HCT116 (cell line): ENCODE results near the gene ZCCHC17. TPM values are rescaled to one million over a fixed set of nuclear protein-coding genes. Genes with fewer than 3 reads are reported as not detected.

ENCODE experiments used
- ATAC-seq: fragments of 200-7000 bp; cut with Tn5 transposase; 2 replicates; pipeline ENCODE4 v1.9.1; 2020; ENCODE audit warnings: mild to moderate bottlenecking, moderate library complexity
- BruUV-seq: library from RNA; stranded (reverse); fragments of 400-500 nt; replicated peaks from 2 replicates; lab custom pipeline; 2021; lab: Mats Ljungman, UMichigan
- CTCF ChIA-PET: fragments of 300-600 bp; sonication (Branson Sonifier 250); formaldehyde crosslinking; loops from one replicate; lab custom pipeline; 2021; ENCODE audit warnings: antibody characterized with exemption; lab: Charles Lee
- POLR2A ChIA-PET: fragments of 300-600, 350-600 bp; sonication (Branson Sonifier 250); formaldehyde crosslinking; loops from one replicate; lab custom pipeline; 2021; ENCODE audit warnings: antibody characterized with exemption; lab: Charles Lee
- RAD21 ChIA-PET, 2 experiments: fragments of 300-600 bp; sonication (Branson Sonifier 250); formaldehyde crosslinking; loops; one replicate each; lab custom pipeline; 2023; ENCODE audit warnings: low total read pairs in 2 of 2; ENCODE audit not compliant: uncharacterized antibody in 2 of 2, unreplicated experiment in 2 of 2, low non-redundant PET in 1 of 2; lab: Charles Lee
- DNase-seq: peaks from one replicate; pipeline ENCODE4 v3.0.0-alpha.2; 2010; ENCODE audit warnings: low read depth, low spot score
- H2AFZ ChIP-seq: fragments of 200-600 bp; shearing (Covaris generic), sonication (generic); 2 replicates; pipeline ENCODE4 v1.6.1; 2017; ENCODE audit warnings: low read depth, mixed run types, mixed read lengths, antibody characterized with exemption, low read length; ENCODE audit not compliant: poor library complexity, severe bottlenecking
- H3K27ac ChIP-seq: 2 replicates; pipeline ENCODE4 v1.5.1; 2012; ENCODE audit warnings: low read depth, low read length
- H3K27me3 ChIP-seq: fragments of 200-600 bp; sonication (generic); 2 replicates; pipeline ENCODE4 v1.6.1; 2016; ENCODE audit warnings: mixed run types, low read length, mixed read lengths; ENCODE audit not compliant: insufficient read depth
- H3K36me3 ChIP-seq, 2 experiments: fragments of 200-500 bp in 1 of 2; fragments of 200-600 bp in 1 of 2; sonication (Bioruptor generic) in 1 of 2; sonication (generic) in 1 of 2; 2 replicates each; pipeline versions ENCODE4 v1.5.1 to v1.6.1; 2014 to 2016; ENCODE audit warnings: low read length in 2 of 2, inconsistent platforms in 1 of 2, mixed read lengths in 1 of 2, mixed run types in 1 of 2; ENCODE audit not compliant: insufficient read depth in 2 of 2, control insufficient read depth in 1 of 2
- H3K4me1 ChIP-seq, 2 experiments: fragments of 200-600 bp in 1 of 2; sonication (generic) in 1 of 2; 2 replicates each; pipeline versions ENCODE4 v1.5.1 to v1.6.1; 2012 to 2017; ENCODE audit warnings: low read length in 2 of 2, inconsistent platforms in 1 of 2, mild to moderate bottlenecking in 1 of 2, mixed read lengths in 1 of 2, mixed run types in 1 of 2, moderate library complexity in 1 of 2; ENCODE audit not compliant: insufficient read depth in 2 of 2, control insufficient read depth in 1 of 2
- H3K4me2 ChIP-seq: fragments of 200-600 bp; sonication (generic); 2 replicates; pipeline ENCODE4 v1.6.1; 2017; ENCODE audit warnings: mixed run types, low read length, mixed read lengths
- H3K4me3 ChIP-seq, 2 experiments: fragments of 200-600 bp in 1 of 2; sonication (generic) in 1 of 2; replicated peaks in 1 of 2; 2 replicates each; pipeline ENCODE4 v1.5.1; 2011 to 2016; ENCODE audit warnings: low read length in 2 of 2, control low read depth in 1 of 2, low read depth in 1 of 2, mild to moderate bottlenecking in 1 of 2, mixed read lengths in 1 of 2, mixed run types in 1 of 2
- H3K79me2 ChIP-seq: fragments of 200-600 bp; sonication (generic); 2 replicates; pipeline ENCODE4 v1.6.1; 2017; ENCODE audit warnings: mild to moderate bottlenecking, mixed run types, low read length, moderate library complexity, mixed read lengths; ENCODE audit not compliant: insufficient read depth
- H3K9ac ChIP-seq: fragments of 200-600 bp; sonication (generic); 2 replicates; pipeline ENCODE4 v1.6.1; 2016; ENCODE audit warnings: low read length, mixed read lengths
- H3K9me2 ChIP-seq: fragments of 200-600 bp; sonication (generic), shearing (Covaris generic); 2 replicates; pipeline ENCODE4 v1.6.1; 2017; ENCODE audit warnings: mixed run types, mild to moderate bottlenecking, moderate library complexity; ENCODE audit not compliant: insufficient read depth
- H3K9me3 ChIP-seq, 2 experiments: fragments of 200-500 bp in 1 of 2; fragments of 200-600 bp in 1 of 2; sonication (Bioruptor generic) in 1 of 2; sonication (generic) in 1 of 2; 2 replicates each; pipeline ENCODE4 v1.6.1; 2014 to 2017; ENCODE audit warnings: low read length in 2 of 2, mixed read lengths in 2 of 2, inconsistent platforms in 1 of 2, low read depth in 1 of 2, mild to moderate bottlenecking in 1 of 2, mixed run types in 1 of 2, moderate library complexity in 1 of 2; ENCODE audit not compliant: control insufficient read depth in 1 of 2, insufficient read depth in 1 of 2
- H4K20me1 ChIP-seq: fragments of 200-600 bp; sonication (generic), shearing (Covaris generic); 2 replicates; pipeline ENCODE4 v1.6.1; 2017; ENCODE audit warnings: mixed run types, mild to moderate bottlenecking, moderate library complexity; ENCODE audit not compliant: insufficient read depth
- ATF3 ChIP-seq: IDR thresholded peaks from 2 replicates; pipeline ENCODE4 v1.6.1; 2012
- CBX3 ChIP-seq: IDR thresholded peaks from 2 replicates; pipeline ENCODE4 v1.6.1; 2012; ENCODE audit warnings: low read depth
- CEBPB ChIP-seq: IDR thresholded peaks from 2 replicates; pipeline ENCODE4 v1.6.1; 2012; ENCODE audit warnings: low read depth
- CTCF ChIP-seq, 3 experiments: fragments of 200-600 bp in 1 of 3; sonication (generic) in 1 of 3; IDR thresholded peaks in 2 of 3; conservative IDR thresholded peaks in 1 of 3; 2 replicates each; pipeline ENCODE4 v1.5.1; 2012 to 2017; ENCODE audit warnings: low read depth in 2 of 3, low read length in 2 of 3, antibody characterized with exemption in 1 of 3, borderline replicate concordance in 1 of 3, control low read depth in 1 of 3, mild to moderate bottlenecking in 1 of 3, mixed read lengths in 1 of 3, mixed run types in 1 of 3, moderate library complexity in 1 of 3; ENCODE audit not compliant: insufficient read depth in 1 of 3
- EGR1 ChIP-seq: IDR thresholded peaks from 2 replicates; pipeline ENCODE4 v1.6.1; 2012; ENCODE audit warnings: low read depth
- EZH2 ChIP-seq: fragments of 200-600 bp; sonication (generic); IDR thresholded peaks from 2 replicates; pipeline ENCODE4 v1.6.1; 2017; ENCODE audit warnings: antibody characterized with exemption, mixed run types
- EZH2phosphoT487 ChIP-seq: fragments of 200-600 bp; IDR thresholded peaks from 2 replicates; pipeline ENCODE4 v1.6.1; 2018; ENCODE audit warnings: antibody characterized with exemption, borderline replicate concordance
- FOSL1 ChIP-seq: IDR thresholded peaks from 2 replicates; pipeline ENCODE4 v1.6.1; 2012; ENCODE audit warnings: low read depth
- MAX ChIP-seq: IDR thresholded peaks from 2 replicates; pipeline ENCODE4 v1.6.1; 2012
- POLR2A ChIP-seq: IDR thresholded peaks from 2 replicates; pipeline ENCODE4 v1.7.0; 2011; ENCODE audit warnings: borderline replicate concordance; ENCODE audit not compliant: insufficient read depth, insufficient read length; ENCODE audit errors: extremely low read depth
- REST ChIP-seq: IDR thresholded peaks from 2 replicates; pipeline ENCODE4 v1.6.1; 2012; ENCODE audit warnings: low read depth
- SIN3A ChIP-seq: IDR thresholded peaks from 2 replicates; pipeline ENCODE4 v1.6.1; 2012; ENCODE audit warnings: low read depth
- SP1 ChIP-seq: IDR thresholded peaks from 2 replicates; pipeline ENCODE4 v1.6.1; 2012; ENCODE audit warnings: low read depth
- SRF ChIP-seq: IDR thresholded peaks from 2 replicates; pipeline ENCODE4 v1.6.1; 2012; ENCODE audit warnings: low read depth
- TCF7L2 ChIP-seq: IDR thresholded peaks from 2 replicates; pipeline ENCODE4 v1.7.0; 2011; ENCODE audit warnings: borderline replicate concordance, inconsistent platforms; ENCODE audit not compliant: insufficient read depth, insufficient read length; ENCODE audit errors: extremely low read depth
- YY1 ChIP-seq: IDR thresholded peaks from 2 replicates; pipeline ENCODE4 v1.6.1; 2011; ENCODE audit warnings: low read length, low read depth, moderate library complexity, mild to moderate bottlenecking; ENCODE audit not compliant: insufficient replicate concordance; ENCODE audit errors: extremely low read depth
- ZBTB33 ChIP-seq: IDR thresholded peaks from 2 replicates; pipeline ENCODE4 v1.6.1; 2011; ENCODE audit warnings: mild to moderate bottlenecking, low read length, moderate library complexity; ENCODE audit not compliant: insufficient replicate concordance; ENCODE audit errors: extremely low read depth
- ZNF274 ChIP-seq: fragments of 200-500 bp; sonication (Bioruptor generic); IDR thresholded peaks from 2 replicates; pipeline ENCODE4 v1.6.1; 2014; ENCODE audit warnings: mild to moderate bottlenecking, low read depth, low read length, inconsistent platforms
- intact Hi-C: fragments of 100-400 bp; cut with micrococcal nuclease; formaldehyde crosslinking; loops from 2 replicates; pipeline ENCODE4 v1.10.0; 2022
- total RNA-seq: library from RNA; stranded (reverse); gene quantifications from one replicate; pipeline ENCODE4 v1.2.1, GENCODE V29; 2021; ENCODE audit not compliant: unreplicated experiment

ZCCHC17 gene
- total RNA-seq, 1 experiment from 2014 or later, result 27.8 TPM

- Histone ChIP-seq H3K9ac (no peak overlapping the region), H3K27ac (no peak overlapping the region), H3K36me3 (peaks cover 25 to 45% of the 10 kb centered on the region in 2 experiments; a peak in 3 of 4 replicates), H3K4me3 (no peak overlapping the region), H3K9me3 (no peaks in the 10 kb centered on the region), H3K79me2 (peaks cover 66% of the 10 kb centered on the region), H3K4me2 (no peak overlapping the region), H2AFZ (no peak overlapping the region), H3K9me2 (no peaks in the 10 kb centered on the region), H3K27me3 (no peaks in the 10 kb centered on the region), H4K20me1 (peaks cover 5% of the 10 kb centered on the region), H3K4me1 (no peaks in the 10 kb centered on the region)
- ATAC-seq (no peak), DNase-seq (no peak)
- POLR2A ChIA-PET, result no interaction called here
- intact Hi-C loops, result no loop called here
- no TSS peak for BruUV-seq
- RAD21 ChIA-PET, result no interaction called here
- TF ChIP-seq CTCF (IDR thresholded peaks at IDR 0.05 in 2 of 3, conservative IDR thresholded peaks at IDR 0.05 in 1 of 3; ENCODE audit: borderline replicate concordance in 1 of 3, insufficient read depth in 1 of 3, low read depth in 2 of 3, low read length in 2 of 3) (no peak), YY1 (no peak), EZH2 (no peak), POLR2A (no peak), FOSL1 (no peak), SIN3A (no peak), CEBPB (no peak), SP1 (no peak), EGR1 (no peak), ZBTB33 (no peak), ZNF274 (no peak), ATF3 (no peak), REST (no peak), SRF (no peak), TCF7L2 (no peak), EZH2phosphoT487 (no peak), CBX3 (no peak), MAX (no peak)
- CTCF ChIA-PET, result no interaction called here
These were observed 24.5 kb upstream of the ZCCHC17 start for GRCh38 chr1:31272369-31272768.
